ENCODE results near the gene ZNF225.
"Not testable (repeated sequence)": the region's sequence is repeated elsewhere in the genome, so short reads cannot be mapped to it uniquely, and the experiment has no call there.

ZNF225 gene

GRCh38 chr19:44113784-44114390, 688 bp downstream of the ZNF225 start:
- H3K4me3 ChIP-seq (ENCODE audit: low read depth, low read length, poor library complexity, severe bottlenecking): peak overlapping the region; percentile 71
- no peak overlapping the region for H2AFZ ChIP-seq (ENCODE audit: low read length)
- peaks cover 7% of the 10 kb centered on the region for H3K4me1 ChIP-seq (ENCODE audit: insufficient read depth, low read length, severe bottlenecking)
- H3K4me2 ChIP-seq (ENCODE audit: low read length): peak overlapping the region; percentile 68
- no peaks in the 10 kb centered on the region for H3K79me2 ChIP-seq (ENCODE audit: insufficient read depth, low read length)
- peak overlapping the region; percentile 60 for H3K9ac ChIP-seq (ENCODE audit: low read length)
- H3F3A ChIP-seq (ENCODE audit: insufficient read depth, low read length): no peaks in the 10 kb centered on the region
- TF ChIP-seq CTCF (IDR thresholded peaks at IDR 0.05; ENCODE audit: low read length): no peak
- no peak for TF ChIP-seq EZH2 (IDR thresholded peaks at IDR 0.05; ENCODE audit: borderline replicate concordance, low read length)
- no peaks in the 10 kb centered on the region for H4K20me1 ChIP-seq (ENCODE audit: insufficient read depth, low read length)
- H3K9me3 ChIP-seq (ENCODE audit: low read length): peaks cover 13% of the 10 kb centered on the region; the same call in 1 of the 2 replicates
- no peaks in the 10 kb centered on the region for H3K27me3 ChIP-seq (ENCODE audit: insufficient read depth, low read length)
- H3K36me3 ChIP-seq (ENCODE audit: insufficient read depth, low read length): peaks cover 4% of the 10 kb centered on the region; the same call in 1 of the 2 replicates
- no peaks in the 10 kb centered on the region for H3K9me2 ChIP-seq (ENCODE audit: low read depth, low read length)
- H3K27ac ChIP-seq (ENCODE audit: low read depth, low read length, poor library complexity, severe bottlenecking): no peak overlapping the region

GRCh38 chr19:44121162-44121561, 8.0 kb downstream of the ZNF225 start:
- not testable (repeated sequence) for H3K4me1 ChIP-seq (ENCODE audit: insufficient read depth, low read length, severe bottlenecking); H3K27ac ChIP-seq (ENCODE audit: low read depth, low read length, poor library complexity, severe bottlenecking); H3K9me2 ChIP-seq (ENCODE audit: low read depth, low read length); H3K4me3 ChIP-seq (ENCODE audit: low read depth, low read length, poor library complexity, severe bottlenecking); H4K20me1 ChIP-seq (ENCODE audit: insufficient read depth, low read length); H3K4me2 ChIP-seq (ENCODE audit: low read length); H3F3A ChIP-seq (ENCODE audit: insufficient read depth, low read length); H3K9ac ChIP-seq (ENCODE audit: low read length); H3K27me3 ChIP-seq (ENCODE audit: insufficient read depth, low read length); H3K9me3 ChIP-seq (ENCODE audit: low read length); H3K79me2 ChIP-seq (ENCODE audit: insufficient read depth, low read length); H2AFZ ChIP-seq (ENCODE audit: low read length)
- H3K36me3 ChIP-seq (ENCODE audit: insufficient read depth, low read length): peaks cover 27% of the 10 kb centered on the region

- Histone ChIP-seq H3K9me2 (ENCODE audit: low read depth, low read length) (no peaks in the 10 kb centered on the region), H3K27ac (ENCODE audit: low read depth, low read length, poor library complexity, severe bottlenecking) (no peak overlapping the region), H3K4me3 (ENCODE audit: low read depth, low read length, poor library complexity, severe bottlenecking) (no peak overlapping the region), H3K4me1 (ENCODE audit: insufficient read depth, low read length, severe bottlenecking) (no peaks in the 10 kb centered on the region), H3K9ac (ENCODE audit: low read length) (no peak overlapping the region), H3K36me3 (ENCODE audit: insufficient read depth, low read length) (peaks cover 23% of the 10 kb centered on the region), H3K4me2 (ENCODE audit: low read length) (no peak overlapping the region), H4K20me1 (ENCODE audit: insufficient read depth, low read length) (no peaks in the 10 kb centered on the region), H3K9me3 (ENCODE audit: low read length) (no peaks in the 10 kb centered on the region), H3K79me2 (ENCODE audit: insufficient read depth, low read length) (no peaks in the 10 kb centered on the region), H3F3A (ENCODE audit: insufficient read depth, low read length) (no peaks in the 10 kb centered on the region), H2AFZ (ENCODE audit: low read length) (no peak overlapping the region), H3K27me3 (ENCODE audit: insufficient read depth, low read length) (no peaks in the 10 kb centered on the region)
- TF ChIP-seq EZH2 (IDR thresholded peaks at IDR 0.05; ENCODE audit: borderline replicate concordance, low read length): no peak
- no peak for TF ChIP-seq CTCF (IDR thresholded peaks at IDR 0.05; ENCODE audit: low read length)
Observed at GRCh38 chr19:44131955-44132354, 18.8 kb downstream of the ZNF225 start.
